Osteocyte (in vitro differentiated cells): Measurements from ENCODE around the gene IGFALS. TPM values are rescaled to one million over a fixed set of nuclear protein-coding genes. Genes with fewer than 3 reads are reported as not detected.

Experiments
- DNase-seq: peaks from one replicate; pipeline ENCODE4 v3.0.0; 2021; ENCODE audit warnings: mixed read lengths; ENCODE audit not compliant: unreplicated experiment; ENCODE audit errors: extremely low spot score
- H3K27ac Mint-ChIP-seq: one replicate; pipeline ENCODE4 v1.8.0; 2021; ENCODE audit warnings: mild to moderate bottlenecking, mixed read lengths; ENCODE audit not compliant: unreplicated experiment
- H3K27me3 Mint-ChIP-seq: one replicate; pipeline ENCODE4 v1.8.0; 2021; ENCODE audit warnings: mixed read lengths; ENCODE audit not compliant: unreplicated experiment
- H3K36me3 Mint-ChIP-seq: one replicate; pipeline ENCODE4 v1.8.0; 2021; ENCODE audit warnings: mixed read lengths; ENCODE audit not compliant: unreplicated experiment
- H3K4me1 Mint-ChIP-seq: one replicate; pipeline ENCODE4 v1.8.0; 2021; ENCODE audit warnings: mixed read lengths; ENCODE audit not compliant: unreplicated experiment
- H3K4me3 Mint-ChIP-seq: one replicate; pipeline ENCODE4 v1.8.0; 2021; ENCODE audit warnings: mild to moderate bottlenecking, moderate library complexity, mixed read lengths; ENCODE audit not compliant: unreplicated experiment
- H3K9me3 Mint-ChIP-seq: one replicate; pipeline ENCODE4 v1.8.0; 2021; ENCODE audit warnings: mixed read lengths; ENCODE audit not compliant: unreplicated experiment
- long read RNA-seq: library from polyadenylated mRNA; unstranded; transcript quantifications from one replicate; pipeline ENCODE4 v2.0.0, GENCODE V29; 2021
- total RNA-seq: library from RNA; stranded (reverse); gene quantifications from 2 replicates; pipeline ENCODE4 v1.2.1, GENCODE V29; 2021
- TF ChIP-seq, protein P1 (sequence below): fragments of 200-600 bp; sonication (generic); IDR thresholded peaks from 2 replicates; pipeline ENCODE4 v1.5.0; 2021; ENCODE audit warnings: antibody characterized with exemption, mild to moderate bottlenecking, moderate library complexity

IGFALS gene
- total RNA-seq = 0.34 and 0.43 TPM in 2 replicates
- long read RNA-seq = 0 reads

DNA sequence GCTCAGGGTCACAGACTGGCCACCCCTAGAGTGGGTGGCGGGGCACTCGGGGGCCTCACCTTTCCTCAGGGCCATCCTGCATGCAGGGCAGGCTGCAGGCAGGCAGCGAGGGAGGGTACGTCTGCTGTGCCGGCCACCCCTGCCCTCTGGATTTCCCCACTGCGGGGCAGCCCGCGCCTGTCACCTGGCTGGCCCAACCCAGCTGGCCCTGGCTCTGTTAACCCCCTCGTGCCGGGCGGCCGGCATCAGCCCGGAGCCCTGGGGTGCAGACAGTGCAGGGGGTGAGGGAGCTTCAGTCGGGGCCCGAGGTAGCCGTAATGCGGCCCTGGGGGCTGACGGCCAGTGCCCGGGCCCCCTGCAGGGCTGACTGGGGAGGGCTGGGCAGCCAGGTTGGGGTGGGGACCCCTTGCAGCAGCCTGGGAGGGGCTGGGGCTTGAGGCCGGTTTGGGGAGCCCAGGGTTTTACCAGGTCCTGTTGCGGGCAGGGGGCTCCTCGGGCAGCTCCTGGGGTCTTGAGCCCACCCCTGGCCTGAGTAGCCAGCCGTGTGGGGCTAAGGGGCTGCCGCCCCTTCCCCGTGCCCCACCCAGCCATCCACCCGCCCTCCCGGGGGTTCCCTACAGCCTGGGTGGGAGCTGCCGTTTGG, at the start of gene IGFALS:
Gene IGFALS (minus strand): TSS at position 128 of the 643 bp plus-strand sequence. CDS start 53 bp downstream, at position 75.
- TF ChIP-seq, protein P1, sequence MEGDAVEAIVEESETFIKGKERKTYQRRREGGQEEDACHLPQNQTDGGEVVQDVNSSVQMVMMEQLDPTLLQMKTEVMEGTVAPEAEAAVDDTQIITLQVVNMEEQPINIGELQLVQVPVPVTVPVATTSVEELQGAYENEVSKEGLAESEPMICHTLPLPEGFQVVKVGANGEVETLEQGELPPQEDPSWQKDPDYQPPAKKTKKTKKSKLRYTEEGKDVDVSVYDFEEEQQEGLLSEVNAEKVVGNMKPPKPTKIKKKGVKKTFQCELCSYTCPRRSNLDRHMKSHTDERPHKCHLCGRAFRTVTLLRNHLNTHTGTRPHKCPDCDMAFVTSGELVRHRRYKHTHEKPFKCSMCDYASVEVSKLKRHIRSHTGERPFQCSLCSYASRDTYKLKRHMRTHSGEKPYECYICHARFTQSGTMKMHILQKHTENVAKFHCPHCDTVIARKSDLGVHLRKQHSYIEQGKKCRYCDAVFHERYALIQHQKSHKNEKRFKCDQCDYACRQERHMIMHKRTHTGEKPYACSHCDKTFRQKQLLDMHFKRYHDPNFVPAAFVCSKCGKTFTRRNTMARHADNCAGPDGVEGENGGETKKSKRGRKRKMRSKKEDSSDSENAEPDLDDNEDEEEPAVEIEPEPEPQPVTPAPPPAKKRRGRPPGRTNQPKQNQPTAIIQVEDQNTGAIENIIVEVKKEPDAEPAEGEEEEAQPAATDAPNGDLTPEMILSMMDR = no peak
- Mint-ChIP-seq H3K27me3 (no peaks in the 10 kb centered on the region), H3K36me3 (peaks cover 7% of the 10 kb centered on the region), H3K27ac (no peak within 1 kb of the TSS), H3K4me1 (no peaks in the 10 kb centered on the region), H3K4me3 (no peak within 1 kb of the TSS), H3K9me3 (no peaks in the 10 kb centered on the region)
- DNase-seq = peak; percentile 84

DNA sequence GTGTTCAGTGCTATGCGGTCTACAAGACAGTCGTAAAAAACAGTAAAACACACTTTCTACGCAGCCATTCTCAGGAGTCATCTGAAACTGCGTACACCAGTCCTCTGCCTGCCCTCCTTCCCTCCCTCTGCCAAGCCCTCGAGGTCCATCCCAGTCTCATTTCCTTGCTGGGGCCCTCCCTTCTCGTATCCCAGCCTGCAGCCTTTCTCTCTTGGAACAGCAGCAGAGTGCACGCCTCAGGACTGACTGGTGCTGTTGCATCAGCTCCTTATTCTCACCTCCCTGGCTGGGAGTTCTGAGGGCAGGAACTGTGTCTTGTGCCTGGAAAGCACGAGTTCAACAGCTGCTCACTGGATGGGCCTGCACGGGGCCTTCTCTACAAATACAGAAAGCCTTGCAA, 46.0 kb upstream of the IGFALS start:
- H3K4me1 Mint-ChIP-seq = peaks cover 2% of the 10 kb centered on the region
- H3K27me3 Mint-ChIP-seq = no peaks in the 10 kb centered on the region
- TF ChIP-seq, protein P1 = no peak
- no peak overlapping the region for H3K27ac Mint-ChIP-seq
- H3K9me3 Mint-ChIP-seq = no peaks in the 10 kb centered on the region
- peak; percentile 63 for DNase-seq
- H3K4me3 Mint-ChIP-seq = no peak overlapping the region
- H3K36me3 Mint-ChIP-seq = no peaks in the 10 kb centered on the region

DNA sequence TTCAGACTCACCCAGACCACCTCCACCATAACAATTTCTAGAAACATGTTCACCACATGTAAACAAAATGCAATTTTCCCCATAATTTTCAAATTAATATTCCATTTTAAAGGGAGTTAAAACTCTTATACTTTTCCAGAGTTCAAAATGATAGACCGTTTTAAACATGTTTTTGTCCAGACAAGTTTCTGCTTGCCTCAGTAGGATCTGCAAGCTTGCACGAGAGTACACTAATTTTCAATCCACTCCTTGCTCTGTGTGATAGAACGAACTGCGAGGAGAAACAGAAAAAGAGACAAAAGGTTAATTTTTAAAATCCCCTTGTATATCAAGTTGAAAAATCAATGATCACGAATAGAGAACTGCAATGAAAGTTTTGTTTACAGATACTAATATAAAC, 40.6 kb upstream of the IGFALS start:
- no peaks in the 10 kb centered on the region for H3K27me3 Mint-ChIP-seq
- peaks cover 8% of the 10 kb centered on the region for H3K4me1 Mint-ChIP-seq
- TF ChIP-seq, protein P1 = no peak
- no peak overlapping the region for H3K27ac Mint-ChIP-seq
- H3K9me3 Mint-ChIP-seq = no peaks in the 10 kb centered on the region
- DNase-seq = no peak
- H3K4me3 Mint-ChIP-seq = no peak overlapping the region
- H3K36me3 Mint-ChIP-seq = peaks cover 10% of the 10 kb centered on the region

DNA sequence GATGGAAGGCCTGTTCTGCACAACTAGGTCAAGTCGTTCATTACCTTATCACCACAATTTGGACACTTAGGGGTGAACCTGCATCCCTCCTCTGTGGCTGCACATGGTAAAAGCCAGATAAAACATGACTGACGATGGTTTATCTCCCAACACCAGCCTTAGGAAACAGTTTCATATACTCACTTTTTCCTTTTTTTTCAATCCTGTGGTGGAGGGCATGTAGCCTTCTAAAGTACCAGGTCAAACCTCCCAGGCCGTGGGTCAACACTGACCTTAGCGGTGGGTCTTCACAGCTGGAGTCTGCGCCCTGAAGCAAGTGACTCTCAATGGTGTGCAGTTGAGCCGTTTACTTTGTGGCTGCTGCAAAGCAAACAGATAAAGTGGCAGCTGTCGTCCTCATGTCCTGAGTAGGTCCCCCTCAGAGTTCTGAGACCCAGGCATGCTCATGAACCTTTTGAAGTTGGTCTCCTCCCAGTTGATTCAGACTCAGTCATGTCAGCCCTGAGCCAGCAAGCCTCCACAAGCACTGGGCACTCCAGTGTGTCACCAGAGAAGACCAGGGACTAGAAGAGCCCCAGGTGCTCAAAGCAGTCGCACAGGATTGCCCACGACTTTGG, 39.4 kb upstream of the IGFALS start:
- Mint-ChIP-seq H3K4me3 (no peak overlapping the region), H3K9me3 (no peaks in the 10 kb centered on the region), H3K36me3 (peaks cover 11% of the 10 kb centered on the region), H3K4me1 (peaks cover 18% of the 10 kb centered on the region), H3K27me3 (no peaks in the 10 kb centered on the region), H3K27ac (no peak overlapping the region)
- TF ChIP-seq, protein P1 = no peak
- DNase-seq = no peak
